Ascending aorta (tissue), 2 donors: ENCODE data around the gene METTL14. TPM values are rescaled to one million over a fixed set of nuclear protein-coding genes. Genes with fewer than 3 reads are reported as not detected.

ENCODE experiments used
- DNase-seq, 2 donors: peaks; one replicate each; pipeline ENCODE4 v3.0.0-alpha.2; 2019; ENCODE audit warnings: low spot score in 2 of 2
- H3K27ac ChIP-seq, 2 donors: fragments of 200-600 bp; sonication (generic); one replicate each; pipeline ENCODE4 v1.5.1; 2016 to 2017; ENCODE audit warnings: mild to moderate bottlenecking in 1 of 2
- H3K27me3 ChIP-seq: fragments of 200-600 bp; sonication (generic); one replicate; pipeline ENCODE4 v1.5.1; 2017
- H3K36me3 ChIP-seq, 2 donors: fragments of 200-600 bp; sonication (generic); one replicate each; pipeline ENCODE4 v1.5.1; 2016
- H3K4me1 ChIP-seq, 2 donors: fragments of 200-600 bp; sonication (generic); one replicate each; pipeline ENCODE4 v1.5.1; 2016 to 2017; ENCODE audit warnings: mild to moderate bottlenecking in 1 of 2
- H3K4me3 ChIP-seq, 2 donors: fragments of 200-600 bp; sonication (generic); one replicate each; pipeline ENCODE4 v1.5.1; 2016 to 2017; ENCODE audit warnings: mild to moderate bottlenecking in 1 of 2
- H3K9me3 ChIP-seq, 2 donors: fragments of 200-600 bp; sonication (generic); one replicate each; pipeline ENCODE4 v1.5.1; 2016
- CTCF ChIP-seq, 3 experiments: fragments of 200-600 bp in 2 of 3; fragments of 450-650 bp in 1 of 3; sonication (generic) in 2 of 3; IDR thresholded peaks; one replicate each; pipeline ENCODE4 v1.5.1; 2016 to 2019; ENCODE audit warnings: antibody characterized with exemption in 3 of 3, mild to moderate bottlenecking in 1 of 3, moderate library complexity in 1 of 3
- intact Hi-C: fragments of 100-400 bp; cut with DNase I; formaldehyde crosslinking; loops from one replicate; pipeline ENCODE4 v1.15.1; 2023
- total RNA-seq: library from RNA; depleted of rRNA; stranded (reverse); fragments of >200 nt; gene quantifications from one replicate; pipeline ENCODE4 v1.1.0, GENCODE V29; 2016

Gene METTL14
- total RNA-seq, 1 donor from 2014 or later = 2.4 TPM

GRCh38 chr4:118738090-118738489, 52.9 kb downstream of the METTL14 start:
- peaks cover 42 to 47% of the 10 kb centered on the region in 2 donors for H3K36me3 ChIP-seq
- DNase-seq = no peak
- TF ChIP-seq CTCF (IDR thresholded peaks at IDR 0.05) = no peak

GRCh38 chr4:118739022-118739713, 54.0 kb downstream of the METTL14 start:
- no peaks in the 10 kb centered on the region for H3K27me3 ChIP-seq
- H3K4me3 ChIP-seq = no peak overlapping the region
- peaks cover 0 to 2% of the 10 kb centered on the region in 2 donors for H3K4me1 ChIP-seq
- intact Hi-C loops = no loop called here
- H3K36me3 ChIP-seq = peaks cover 42 to 55% of the 10 kb centered on the region in 2 donors
- H3K27ac ChIP-seq = no peak overlapping the region
- DNase-seq = no peak
- TF ChIP-seq CTCF (IDR thresholded peaks at IDR 0.05) = no peak
- H3K9me3 ChIP-seq = no peaks in the 10 kb centered on the region

More at GRCh38 chr4:118738090-118738489, 52.9 kb downstream of the METTL14 start:
- intact Hi-C loops = no loop called here
- Histone ChIP-seq H3K9me3 (no peaks in the 10 kb centered on the region), H3K4me1 (no peaks in the 10 kb centered on the region), H3K27me3 (no peaks in the 10 kb centered on the region), H3K27ac (no peak overlapping the region), H3K4me3 (no peak overlapping the region)

GRCh38 chr4:118740869-118741268, 55.7 kb downstream of the METTL14 start:
- Histone ChIP-seq H3K27me3 (no peaks in the 10 kb centered on the region), H3K4me1 (peaks cover 0 to 9% of the 10 kb centered on the region in 2 donors), H3K9me3 (no peaks in the 10 kb centered on the region), H3K4me3 (peak overlapping the region in 1 of 2 donors; percentile 36), H3K27ac (peak overlapping the region; percentile 29 to 50), H3K36me3 (peaks cover 49 to 59% of the 10 kb centered on the region in 2 donors)
- TF ChIP-seq CTCF (IDR thresholded peaks at IDR 0.05) = peak; percentile 45 to 54 (median 50)
- intact Hi-C loops = loop anchor here (2.0 to 10.0 kb wide), 2 partner anchors 150 to 544 kb away; no protein-coding TSS in a partner anchor
- DNase-seq = no peak

- Histone ChIP-seq H3K9me3 (no peaks in the 10 kb centered on the region), H3K27ac (peak overlapping the region; percentile 29 to 50), H3K27me3 (no peaks in the 10 kb centered on the region), H3K4me1 (peaks cover 0 to 9% of the 10 kb centered on the region in 2 donors), H3K4me3 (peak overlapping the region in 1 of 2 donors; percentile 36), H3K36me3 (peaks cover 45 to 54% of the 10 kb centered on the region in 2 donors)
- intact Hi-C loops = loop anchor here (2.0 to 10.0 kb wide), 2 partner anchors 149 to 543 kb away; no protein-coding TSS in a partner anchor
- TF ChIP-seq CTCF (IDR thresholded peaks at IDR 0.05) = no peak
- DNase-seq = no peak
Measured at GRCh38 chr4:118741301-118741855, 56.2 kb downstream of the METTL14 start.

GRCh38 chr4:118742050-118742449, 56.9 kb downstream of the METTL14 start:
- peaks cover 44 to 48% of the 10 kb centered on the region in 2 donors for H3K36me3 ChIP-seq
- H3K4me3 ChIP-seq = no peak overlapping the region
- intact Hi-C loops = loop anchor here (1.0 to 10.0 kb wide), 2 partner anchors 227 to 543 kb away; no protein-coding TSS in a partner anchor
- H3K27me3 ChIP-seq = no peaks in the 10 kb centered on the region
- DNase-seq = no peak
- H3K4me1 ChIP-seq = peaks cover 0 to 14% of the 10 kb centered on the region in 2 donors
- no peak for TF ChIP-seq CTCF (IDR thresholded peaks at IDR 0.05)
- no peaks in the 10 kb centered on the region for H3K9me3 ChIP-seq
- H3K27ac ChIP-seq = peak overlapping the region; percentile 29 to 32
